Breast epithelium (tissue), 3 donors: Measurements from ENCODE around the gene KRT222.

Experiments used
- POLR2A ChIP-seq: fragments of 450-650 bp; IDR thresholded peaks from one replicate; pipeline ENCODE4 v1.6.1; 2016; ENCODE audit warnings: antibody characterized with exemption, mild to moderate bottlenecking, moderate library complexity
- POLR2AphosphoS5 ChIP-seq, 3 donors: sonication (generic); formaldehyde crosslinking; IDR thresholded peaks; one replicate each; pipeline ENCODE4 v1.6.1; 2017; ENCODE audit warnings: antibody characterized with exemption in 3 of 3
- TF ChIP-seq, protein P1 (sequence below), 3 donors: fragments of 450-650 bp; IDR thresholded peaks; one replicate each; pipeline ENCODE4 v1.5.1; 2016 to 2017; ENCODE audit warnings: antibody characterized with exemption in 3 of 3, mild to moderate bottlenecking in 3 of 3, moderate library complexity in 3 of 3

DNA sequence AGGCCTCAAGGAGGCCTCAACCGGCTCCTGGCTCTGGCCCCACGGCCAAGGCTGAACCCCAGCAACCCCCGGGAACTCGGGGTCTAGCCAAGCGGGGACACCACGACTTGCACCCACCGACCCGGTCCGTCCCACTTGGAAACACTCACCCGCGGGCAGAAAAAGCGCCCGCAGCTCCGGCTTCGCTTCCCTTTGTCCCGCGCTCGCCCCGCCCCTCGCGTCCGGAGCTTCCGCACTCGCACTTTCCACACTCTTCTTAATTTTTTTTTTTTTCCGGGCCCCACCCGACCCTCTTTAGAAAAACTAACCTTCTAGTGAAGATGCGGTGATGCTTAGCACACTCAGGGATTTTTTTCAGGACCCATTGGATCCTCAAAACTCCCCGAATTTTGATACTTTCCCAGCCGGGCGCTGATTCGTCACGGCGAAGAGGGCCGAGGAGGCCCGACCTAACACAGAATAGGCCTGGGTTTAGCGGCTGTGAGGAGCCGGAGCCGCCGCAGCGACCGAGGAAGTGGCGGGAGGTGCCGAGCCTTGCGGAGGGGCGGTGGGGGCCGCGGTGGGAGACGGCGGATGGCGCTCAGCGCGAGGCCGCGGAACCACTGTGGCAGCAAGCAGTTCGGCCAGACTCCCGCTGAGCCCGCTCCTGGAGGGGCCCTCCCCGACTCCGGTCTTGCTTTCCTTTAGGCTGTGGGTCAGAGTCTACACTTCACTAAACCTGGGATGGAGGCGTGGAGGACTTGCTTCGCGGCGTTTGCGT lies 17.2 kb downstream of the KRT222 start, which contains the start of gene SMARCE1:
- TF ChIP-seq, protein P1, sequence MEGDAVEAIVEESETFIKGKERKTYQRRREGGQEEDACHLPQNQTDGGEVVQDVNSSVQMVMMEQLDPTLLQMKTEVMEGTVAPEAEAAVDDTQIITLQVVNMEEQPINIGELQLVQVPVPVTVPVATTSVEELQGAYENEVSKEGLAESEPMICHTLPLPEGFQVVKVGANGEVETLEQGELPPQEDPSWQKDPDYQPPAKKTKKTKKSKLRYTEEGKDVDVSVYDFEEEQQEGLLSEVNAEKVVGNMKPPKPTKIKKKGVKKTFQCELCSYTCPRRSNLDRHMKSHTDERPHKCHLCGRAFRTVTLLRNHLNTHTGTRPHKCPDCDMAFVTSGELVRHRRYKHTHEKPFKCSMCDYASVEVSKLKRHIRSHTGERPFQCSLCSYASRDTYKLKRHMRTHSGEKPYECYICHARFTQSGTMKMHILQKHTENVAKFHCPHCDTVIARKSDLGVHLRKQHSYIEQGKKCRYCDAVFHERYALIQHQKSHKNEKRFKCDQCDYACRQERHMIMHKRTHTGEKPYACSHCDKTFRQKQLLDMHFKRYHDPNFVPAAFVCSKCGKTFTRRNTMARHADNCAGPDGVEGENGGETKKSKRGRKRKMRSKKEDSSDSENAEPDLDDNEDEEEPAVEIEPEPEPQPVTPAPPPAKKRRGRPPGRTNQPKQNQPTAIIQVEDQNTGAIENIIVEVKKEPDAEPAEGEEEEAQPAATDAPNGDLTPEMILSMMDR (IDR thresholded peaks at IDR 0.05), result peak in 1 of 3 donors; percentile 11
- TF ChIP-seq POLR2A (peak; percentile 23), POLR2AphosphoS5 (IDR thresholded peaks at IDR 0.05) (peak; percentile 13 to 68 (median 39))
